ENCODE data around the gene TLR10.

DNA sequence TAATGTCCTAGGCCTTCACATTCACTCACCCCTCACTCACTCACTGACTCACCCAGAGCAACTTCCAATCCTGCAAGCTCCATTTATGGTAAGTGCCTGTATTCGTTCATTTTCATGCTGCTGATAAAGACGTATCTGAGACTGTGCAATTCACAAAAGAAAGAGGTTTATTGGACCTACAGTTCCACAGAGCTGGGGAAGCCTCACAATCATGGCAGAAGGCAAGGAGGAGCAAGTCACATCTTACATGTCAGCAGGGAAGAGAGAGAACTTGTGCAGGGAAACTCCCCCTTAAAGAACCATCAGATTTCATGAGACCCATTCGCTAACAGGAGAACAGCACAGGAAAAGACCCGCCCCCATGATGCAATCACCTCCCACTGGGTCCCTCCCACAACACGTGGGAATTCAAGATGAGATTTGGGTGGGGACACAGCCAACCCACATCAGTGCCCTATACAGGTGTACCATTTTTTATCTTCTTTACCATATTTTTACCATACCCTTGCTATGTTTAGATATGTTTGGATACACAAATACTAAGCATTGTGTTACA, 40.0 kb upstream of the TLR10 start:
- TF ChIP-seq, protein P1, sequence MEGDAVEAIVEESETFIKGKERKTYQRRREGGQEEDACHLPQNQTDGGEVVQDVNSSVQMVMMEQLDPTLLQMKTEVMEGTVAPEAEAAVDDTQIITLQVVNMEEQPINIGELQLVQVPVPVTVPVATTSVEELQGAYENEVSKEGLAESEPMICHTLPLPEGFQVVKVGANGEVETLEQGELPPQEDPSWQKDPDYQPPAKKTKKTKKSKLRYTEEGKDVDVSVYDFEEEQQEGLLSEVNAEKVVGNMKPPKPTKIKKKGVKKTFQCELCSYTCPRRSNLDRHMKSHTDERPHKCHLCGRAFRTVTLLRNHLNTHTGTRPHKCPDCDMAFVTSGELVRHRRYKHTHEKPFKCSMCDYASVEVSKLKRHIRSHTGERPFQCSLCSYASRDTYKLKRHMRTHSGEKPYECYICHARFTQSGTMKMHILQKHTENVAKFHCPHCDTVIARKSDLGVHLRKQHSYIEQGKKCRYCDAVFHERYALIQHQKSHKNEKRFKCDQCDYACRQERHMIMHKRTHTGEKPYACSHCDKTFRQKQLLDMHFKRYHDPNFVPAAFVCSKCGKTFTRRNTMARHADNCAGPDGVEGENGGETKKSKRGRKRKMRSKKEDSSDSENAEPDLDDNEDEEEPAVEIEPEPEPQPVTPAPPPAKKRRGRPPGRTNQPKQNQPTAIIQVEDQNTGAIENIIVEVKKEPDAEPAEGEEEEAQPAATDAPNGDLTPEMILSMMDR (IDR thresholded peaks at IDR 0.05; ENCODE audit: low read depth, low read length): no peak
- TF ChIP-seq EZH2phosphoT487 (IDR thresholded peaks at IDR 0.05; ENCODE audit: low read depth): no peak

All from OCI-LY3 (cell line).